Heart left ventricle (tissue), 16 donors: ENCODE data around the gene NEMP1. TPM values are rescaled to one million over a fixed set of nuclear protein-coding genes. Genes with fewer than 3 reads are reported as not detected.

Source experiments
- ATAC-seq, 4 donors: fragments of 200-7000 bp; cut with Tn5 transposase; one replicate each; pipeline ENCODE4 v1.9.1; 2020 to 2022; ENCODE audit warnings: moderate library complexity in 4 of 4, mild to moderate bottlenecking in 3 of 4, moderate number of reproducible peaks in 1 of 4
- DNase-seq, 5 donors: peaks; one replicate each; pipeline ENCODE4 v3.0.0-alpha.2; 2020
- H3K27ac ChIP-seq, 12 donors: fragments of 200-600 bp; sonication (generic) in 4 of 12; one replicate each; pipeline versions ENCODE4 v1.5.0 to v1.8.0; 2016 to 2022; ENCODE audit warnings: mild to moderate bottlenecking in 2 of 12
- H3K27me3 ChIP-seq, 9 donors: fragments of 200-600 bp; sonication (generic) in 2 of 9; one replicate each; pipeline versions ENCODE4 v1.5.1 to v1.8.0; 2016 to 2022; ENCODE audit warnings: mild to moderate bottlenecking in 3 of 9
- H3K36me3 ChIP-seq, 9 donors: fragments of 200-600 bp; sonication (generic) in 2 of 9; one replicate each; pipeline versions ENCODE4 v1.5.0 to v1.8.0; 2018 to 2022; ENCODE audit warnings: mild to moderate bottlenecking in 2 of 9
- H3K4me1 ChIP-seq, 12 donors: fragments of 200-600 bp; sonication (generic) in 4 of 12; one replicate each; pipeline versions ENCODE4 v1.5.0 to v1.8.0; 2016 to 2022; ENCODE audit warnings: mild to moderate bottlenecking in 3 of 12
- H3K4me3 ChIP-seq, 12 donors: fragments of 200-600 bp; sonication (generic) in 4 of 12; one replicate each; pipeline versions ENCODE4 v1.5.0 to v1.8.0; 2017 to 2022; ENCODE audit warnings: mild to moderate bottlenecking in 9 of 12, moderate library complexity in 4 of 12
- H3K9me3 ChIP-seq, 12 donors: fragments of 200-600 bp; sonication (generic) in 4 of 12; one replicate each; pipeline versions ENCODE4 v1.5.0 to v1.8.0; 2016 to 2022; ENCODE audit warnings: mild to moderate bottlenecking in 1 of 12
- CTCF ChIP-seq, 12 donors: fragments of 200-600 bp; sonication (generic) in 4 of 12; IDR thresholded peaks; one replicate each; pipeline versions ENCODE4 v1.5.0 to v1.8.0; 2018 to 2022; ENCODE audit warnings: antibody characterized with exemption in 12 of 12, mild to moderate bottlenecking in 5 of 12
- POLR2A ChIP-seq, 2 donors: fragments of 450-650 bp; IDR thresholded peaks; one replicate each; pipeline ENCODE4 v1.6.1; 2017; ENCODE audit warnings: antibody characterized with exemption in 2 of 2, mild to moderate bottlenecking in 2 of 2, moderate library complexity in 2 of 2
- WGBS, 4 donors: extraction: QIAGEN DNeasy Blood & Tissue Kit in 2 of 4; methylation state at CpG; one replicate each; pipeline versions ENCODE4 v1.1.5 to v1.1.7; 2013 to 2018; 5-methylcytosine and 5-hydroxymethylcytosine counted together
- intact Hi-C, 10 donors: fragments of 100-400 bp; cut with DNase I; formaldehyde crosslinking; loops; one replicate each; pipeline versions ENCODE4 v1.11.1 to v1.14.2; 2022
- polyA plus RNA-seq, 2 donors: library from polyadenylated mRNA; stranded (reverse); fragments of 200-250 nt; gene quantifications; one replicate each; pipeline ENCODE4 v1.2.3, GENCODE V29; 2013
- total RNA-seq, 9 donors: library from RNA; depleted of rRNA in 2 of 9; stranded (reverse); fragments of >200 nt in 2 of 9; fragmentation: NEBNext Ultra II Directional in 3 of 9; extraction: Animal tissue kit (Norgen Biotek cat#: 25700) in 3 of 9; gene quantifications; one replicate each; pipeline versions ENCODE4 v1.1.0 to v1.2.4, GENCODE V29; 2016 to 2023
- donor health status: ischemic (EF 13 %, LVEDD 7.1; RV severe dilation, severe dysfunction).
- donor health status: healthy with polysubstance abuse.
- donor health status: DM: no; HTN: yes; CAD: no.
- donor health status: DM: no; HTN: no; CAD: no.
- donor health status: ischemic (EF 25% LVEDD 6.9; RV normal size, moderate dysfunction).
- donor health status: ischemic (EF 25% LVEDD 5.7; RV mildly dilated, moderate dysfunction).
- donor health status: healthy.
- donor health status: DM: yes; HTN: yes; CAD: no.
- donor health status: ischemic (EF 35%, LVEDD 5.7; RV mildly dilated, moderate dysfunction).
- donor health status: nonischemic (EF 11% LVEDD 7.7; RV severe dilation, severe dysfunction).
- donor health status: DM: yes; HTN: yes; CAD: no.
- donor health status: PGD.
- donor health status: ischemic (EF 29% LVEDD 5.4; RV normal size, mild dysfunction).
- donor health status: nonischemic (EF 23%, LVEDD 6.1; RV moderate dilation, normal function).

NEMP1 gene
- total and polyA plus RNA-seq, 11 donors = 1.4 to 12.0 (median 3.5) TPM

- Histone ChIP-seq H3K36me3 (no peaks in the 10 kb centered on the region), H3K4me3 (no peak overlapping the region), H3K27ac (no peak overlapping the region), H3K27me3 (peaks cover 0 to 16% (median 0%) of the 10 kb centered on the region in 9 donors), H3K4me1 (peaks cover 0 to 36% (median 0%) of the 10 kb centered on the region in 12 donors), H3K9me3 (no peaks in the 10 kb centered on the region)
- TF ChIP-seq CTCF (IDR thresholded peaks at IDR 0.05) = no peak
- TF ChIP-seq POLR2A (IDR thresholded peaks at IDR 0.05) = no peak
- WGBS, 4 donors = 69 to 81% (median 75%) methylated on average over 1 of the region's 1 CpG
- intact Hi-C loops = no loop called here
- ATAC-seq (no peak), DNase-seq (no peak)
Observed at GRCh38 chr12:57047981-57048380, 30.6 kb downstream of the NEMP1 start.

- peak in 1 of 5 donors; percentile 33 for DNase-seq
- intact Hi-C loops = no loop called here
Observed at GRCh38 chr12:57046947-57047890, 31.4 kb downstream of the NEMP1 start.

GRCh38 chr12:57046086-57046791, 32.4 kb downstream of the NEMP1 start:
- H3K4me1 ChIP-seq = peaks cover 0 to 36% (median 0%) of the 10 kb centered on the region in 12 donors
- WGBS, 4 donors = 65 to 69% (median 67%) methylated on average over 6 of the region's 6 CpGs
- H3K36me3 ChIP-seq = no peaks in the 10 kb centered on the region
- H3K9me3 ChIP-seq = no peaks in the 10 kb centered on the region
- no peak overlapping the region for H3K4me3 ChIP-seq
- ATAC-seq (no peak), DNase-seq (no peak)
- H3K27me3 ChIP-seq = peaks cover 0 to 16% (median 0%) of the 10 kb centered on the region in 9 donors
- TF ChIP-seq CTCF (IDR thresholded peaks at IDR 0.05) (no peak), POLR2A (IDR thresholded peaks at IDR 0.05) (no peak)
- intact Hi-C loops = no loop called here
- peak overlapping the region in 1 of 12 donors; percentile 44 for H3K27ac ChIP-seq

More at GRCh38 chr12:57046947-57047890, 31.4 kb downstream of the NEMP1 start:
- H3K27ac ChIP-seq = peak overlapping the region in 1 of 12 donors; percentile 44
- TF ChIP-seq POLR2A (IDR thresholded peaks at IDR 0.05) = no peak
- no peak for TF ChIP-seq CTCF (IDR thresholded peaks at IDR 0.05)
- no peaks in the 10 kb centered on the region for H3K36me3 ChIP-seq
- peak in 2 of 4 donors; percentile 16 to 19 for ATAC-seq
- H3K4me1 ChIP-seq = peaks cover 0 to 36% (median 0%) of the 10 kb centered on the region in 12 donors
- no peaks in the 10 kb centered on the region for H3K9me3 ChIP-seq
- H3K27me3 ChIP-seq = peaks cover 0 to 16% (median 0%) of the 10 kb centered on the region in 9 donors
- 67 to 84% (median 76%) methylated on average over 9 to 10 of the region's 10 CpGs for WGBS, 4 donors
- no peak overlapping the region for H3K4me3 ChIP-seq

- peaks cover 0 to 16% (median 0%) of the 10 kb centered on the region in 9 donors for H3K27me3 ChIP-seq
- 88 to 92% (median 90%) methylated on average over 3 of the region's 3 CpGs for WGBS, 4 donors
- intact Hi-C loops = no loop called here
- no peak overlapping the region for H3K27ac ChIP-seq
- no peak overlapping the region for H3K4me3 ChIP-seq
- ATAC-seq (no peak), DNase-seq (no peak)
- no peaks in the 10 kb centered on the region for H3K36me3 ChIP-seq
- no peaks in the 10 kb centered on the region for H3K9me3 ChIP-seq
- H3K4me1 ChIP-seq = peaks cover 0 to 36% (median 0%) of the 10 kb centered on the region in 12 donors
- TF ChIP-seq POLR2A (IDR thresholded peaks at IDR 0.05) (no peak), CTCF (IDR thresholded peaks at IDR 0.05) (no peak)
Observed at GRCh38 chr12:57044889-57045288, 33.7 kb downstream of the NEMP1 start.
